Measurements from ENCODE around the gene TMEM187. TPM values are rescaled to one million over a fixed set of nuclear protein-coding genes. Genes with fewer than 3 reads are reported as not detected.
"Not testable (repeated sequence)": the region's sequence is repeated elsewhere in the genome, so short reads cannot be mapped to it uniquely, and the experiment has no call there.

TMEM187 gene
- total and polyA plus RNA-seq, 9 donors, result 2.6 to 11.6 (median 9.4) TPM

DNA sequence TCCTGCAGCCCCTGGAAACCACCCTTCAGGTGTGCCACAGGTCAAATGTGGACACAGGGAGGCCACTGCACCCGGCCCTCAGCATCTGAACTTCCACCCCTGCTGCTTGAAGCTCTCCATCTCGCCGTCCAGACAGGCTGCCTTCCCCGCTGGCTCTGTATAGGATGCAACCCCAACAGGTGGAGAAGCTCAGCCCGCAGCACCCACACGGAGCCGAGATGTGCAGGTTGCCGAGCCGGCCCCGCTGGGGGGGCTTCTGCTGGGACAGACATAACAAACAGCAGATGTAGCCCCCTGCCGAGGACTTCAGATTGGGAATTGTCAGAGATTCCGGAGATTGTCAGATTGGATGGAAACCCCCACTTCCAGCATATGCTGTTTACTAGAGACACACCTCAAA lies 20.5 kb downstream of the TMEM187 start:
- no peak for DNase-seq
- H3K4me3 ChIP-seq, result no peak overlapping the region
- 64 to 66% (median 66%) methylated on average over 12 of the region's 12 CpGs for WGBS, 3 donors
- H3K9me3 ChIP-seq, result no peaks in the 10 kb centered on the region
- intact Hi-C loops (cut with DNase I), result no loop called here
- no peak overlapping the region for H3K27ac ChIP-seq
- H3K27me3 ChIP-seq, result no peaks in the 10 kb centered on the region
- no peaks in the 10 kb centered on the region for H3K4me1 ChIP-seq (ENCODE audit: insufficient read depth)
- TF ChIP-seq CTCF (IDR thresholded peaks at IDR 0.05) (no peak), EP300 (IDR thresholded peaks at IDR 0.05) (no peak), POLR2A (IDR thresholded peaks at IDR 0.05) (no peak)
- no peaks in the 10 kb centered on the region for H3K36me3 ChIP-seq

DNA sequence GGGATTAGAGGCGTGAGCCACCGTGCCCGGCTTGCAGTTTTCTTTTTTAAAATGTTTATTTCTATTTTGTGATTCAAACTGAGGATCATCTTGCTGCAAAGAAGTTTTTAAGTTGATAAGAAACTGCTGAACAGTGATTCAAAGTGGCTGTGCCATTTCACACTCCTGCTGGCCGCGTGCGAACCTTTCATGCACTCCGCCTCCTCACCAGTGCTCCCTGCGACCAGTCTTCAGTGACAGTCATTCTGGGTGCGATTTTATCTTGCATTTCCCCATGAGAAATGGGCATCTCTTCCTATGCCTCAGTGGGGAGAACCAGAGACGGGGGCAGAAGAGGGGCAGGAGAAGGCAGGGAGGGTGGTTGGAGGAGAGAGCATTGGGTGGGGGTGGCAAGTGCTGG lies 21.4 kb downstream of the TMEM187 start:
- no peak overlapping the region for H3K27ac ChIP-seq
- H3K27me3 ChIP-seq, result no peaks in the 10 kb centered on the region
- intact Hi-C loops (cut with DNase I), result no loop called here
- no peak for TF ChIP-seq EP300 (IDR thresholded peaks at IDR 0.05)
- TF ChIP-seq CTCF (IDR thresholded peaks at IDR 0.05), result no peak
- TF ChIP-seq POLR2A (IDR thresholded peaks at IDR 0.05), result no peak
- DNase-seq, result no peak
- H3K36me3 ChIP-seq, result no peaks in the 10 kb centered on the region
- H3K4me3 ChIP-seq, result no peak overlapping the region
- H3K9me3 ChIP-seq, result no peaks in the 10 kb centered on the region
- H3K4me1 ChIP-seq (ENCODE audit: insufficient read depth), result no peaks in the 10 kb centered on the region
- 80 to 81% (median 80%) methylated on average over 10 of the region's 10 CpGs for WGBS, 3 donors

DNA sequence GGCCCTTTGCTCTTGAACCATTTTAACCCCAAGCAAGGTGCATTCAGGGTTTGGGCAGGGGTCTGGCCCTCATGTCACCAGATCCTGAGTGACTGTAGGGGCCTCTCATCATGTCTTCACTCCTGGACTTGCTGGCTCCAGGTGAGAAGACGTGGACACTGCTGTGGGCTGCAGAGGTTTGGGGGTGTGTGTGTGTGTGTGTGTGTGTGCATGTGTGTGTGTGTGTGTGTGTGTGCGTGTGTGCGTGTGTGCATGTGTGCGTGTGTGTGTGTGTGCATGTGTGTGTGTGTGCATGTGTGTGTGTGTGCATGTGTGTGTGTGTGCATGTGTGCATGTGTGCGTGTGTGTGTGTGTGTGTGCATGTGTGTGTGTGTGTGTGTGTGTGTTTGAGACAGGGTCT lies 21.8 kb downstream of the TMEM187 start:
- H3K9me3 ChIP-seq; H3K27me3 ChIP-seq; H3K4me1 ChIP-seq (ENCODE audit: insufficient read depth); H3K4me3 ChIP-seq; DNase-seq; intact Hi-C loops (cut with DNase I); H3K36me3 ChIP-seq; H3K27ac ChIP-seq: not testable (repeated sequence)
- 68 to 80% (median 80%) methylated on average over 2 to 5 of the region's 5 CpGs for WGBS, 3 donors

- Histone ChIP-seq H3K27ac (no peak overlapping the region), H3K27me3 (no peaks in the 10 kb centered on the region), H3K36me3 (no peaks in the 10 kb centered on the region), H3K4me1 (ENCODE audit: insufficient read depth) (no peaks in the 10 kb centered on the region), H3K4me3 (no peak overlapping the region), H3K9me3 (no peaks in the 10 kb centered on the region)
- intact Hi-C loops (cut with DNase I), result no loop called here
- TF ChIP-seq EP300 (IDR thresholded peaks at IDR 0.05) (no peak), POLR2A (IDR thresholded peaks at IDR 0.05) (no peak), CTCF (IDR thresholded peaks at IDR 0.05) (no peak)
- no peak for DNase-seq
- WGBS, 3 donors, result 89 to 97% (median 93%) methylated on average over 8 of the region's 8 CpGs
These were observed 22.9 kb downstream of the TMEM187 start for GRCh38 chrX:153995504-153995903.

GRCh38 chrX:153999359-154000037 lies 26.9 kb downstream of the TMEM187 start:
- intact Hi-C loops (cut with DNase I), result no loop called here

More at GRCh38 chrX:153999359-154000037, 26.9 kb downstream of the TMEM187 start:
- WGBS, 3 donors, result 50 to 53% (median 51%) methylated on average over 19 of the region's 19 CpGs
- DNase-seq, result no peak
- no peak for TF ChIP-seq POLR2A (IDR thresholded peaks at IDR 0.05)
- TF ChIP-seq CTCF (IDR thresholded peaks at IDR 0.05), result no peak
- TF ChIP-seq EP300 (IDR thresholded peaks at IDR 0.05), result no peak
- no peaks in the 10 kb centered on the region for H3K36me3 ChIP-seq
- H3K27me3 ChIP-seq, result no peaks in the 10 kb centered on the region
- no peak overlapping the region for H3K4me3 ChIP-seq
- no peaks in the 10 kb centered on the region for H3K9me3 ChIP-seq
- no peak overlapping the region for H3K27ac ChIP-seq
- no peaks in the 10 kb centered on the region for H3K4me1 ChIP-seq (ENCODE audit: insufficient read depth)

Data from ovary (tissue), 9 donors.